Spinal cord (tissue), 10 donors: Measurements from ENCODE around the gene DNAAF5. TPM values are rescaled to one million over a fixed set of nuclear protein-coding genes. Genes with fewer than 3 reads are reported as not detected.

ENCODE experiments used
- DNase-seq, 6 donors: peaks; one replicate each; pipeline versions ENCODE4 v3.0.0 to v3.0.0-alpha.2; 2013 to 2015; ENCODE audit warnings: low spot score in 6 of 6, low read depth in 4 of 6
- H3K27ac ChIP-seq: one replicate; pipeline ENCODE4 v1.5.1; 2013; ENCODE audit warnings: low read depth, low read length, control low read depth
- H3K27me3 ChIP-seq: one replicate; pipeline ENCODE4 v1.6.1; 2013; ENCODE audit warnings: low read length; ENCODE audit not compliant: control insufficient read depth, insufficient read depth
- H3K36me3 ChIP-seq: one replicate; pipeline ENCODE4 v1.6.1; 2013; ENCODE audit warnings: low read length; ENCODE audit not compliant: control insufficient read depth, insufficient read depth
- H3K4me1 ChIP-seq: one replicate; pipeline ENCODE4 v1.6.1; 2013; ENCODE audit warnings: low read length; ENCODE audit not compliant: control insufficient read depth, insufficient read depth
- H3K4me3 ChIP-seq: one replicate; pipeline ENCODE4 v1.5.1; 2013; ENCODE audit warnings: low read depth, low read length, control low read depth
- H3K9me3 ChIP-seq: one replicate; pipeline ENCODE4 v1.6.1; 2013; ENCODE audit warnings: low read length; ENCODE audit not compliant: control insufficient read depth, insufficient read depth
- WGBS: methylation state at CpG from one replicate; pipeline ENCODE4 v1.1.5; 2013; ENCODE audit warnings: missing lambda C conversion rate; ENCODE audit not compliant: insufficient coverage; 5-methylcytosine and 5-hydroxymethylcytosine counted together
- polyA plus RNA-seq, 2 donors: library from polyadenylated mRNA; unstranded; fragments of 120-200 nt; gene quantifications; one replicate each; pipeline ENCODE4 v1.2.1, GENCODE V29; 2013; ENCODE audit not compliant: insufficient read length in 2 of 2
- total RNA-seq, 2 donors: library from RNA; depleted of rRNA in 1 of 2; stranded (reverse); fragments of 120-200 nt in 1 of 2; fragments of >200 nt in 1 of 2; gene quantifications; one replicate each; pipeline versions ENCODE4 v1.2.3 to v1.2.4, GENCODE V29; 2013 to 2014
- donor health status: healthy.

Gene DNAAF5
- total and polyA plus RNA-seq, 4 donors = 10.9 to 23.3 (median 22.4) TPM

DNA sequence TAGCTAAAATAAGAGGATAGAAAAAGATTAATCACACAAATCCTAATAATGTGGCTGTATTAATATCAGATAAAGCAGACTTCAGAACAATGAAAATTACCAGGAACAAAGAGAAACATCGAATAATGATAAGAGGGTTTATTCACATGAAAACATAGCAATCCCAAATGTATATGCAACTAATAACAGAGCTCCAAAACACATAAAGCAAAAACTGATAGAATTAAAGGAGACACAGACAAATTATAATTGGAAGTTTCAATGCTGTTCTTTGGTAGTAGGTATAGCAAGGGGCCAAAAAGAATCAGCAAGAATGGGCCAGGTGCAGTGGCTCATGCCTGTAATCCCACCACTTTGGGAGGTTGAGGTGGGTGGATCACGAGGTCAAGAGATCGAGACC lies 23.4 kb upstream of the DNAAF5 start:
- peaks cover 7% of the 10 kb centered on the region for H3K9me3 ChIP-seq
- H3K4me3 ChIP-seq = no peak overlapping the region
- H3K36me3 ChIP-seq = peaks cover 32% of the 10 kb centered on the region
- no peak overlapping the region for H3K27ac ChIP-seq
- H3K27me3 ChIP-seq = no peaks in the 10 kb centered on the region
- 100% methylated on average over 1 of the region's 3 CpGs for WGBS
- DNase-seq = no peak
- peaks cover 6% of the 10 kb centered on the region for H3K4me1 ChIP-seq

DNA sequence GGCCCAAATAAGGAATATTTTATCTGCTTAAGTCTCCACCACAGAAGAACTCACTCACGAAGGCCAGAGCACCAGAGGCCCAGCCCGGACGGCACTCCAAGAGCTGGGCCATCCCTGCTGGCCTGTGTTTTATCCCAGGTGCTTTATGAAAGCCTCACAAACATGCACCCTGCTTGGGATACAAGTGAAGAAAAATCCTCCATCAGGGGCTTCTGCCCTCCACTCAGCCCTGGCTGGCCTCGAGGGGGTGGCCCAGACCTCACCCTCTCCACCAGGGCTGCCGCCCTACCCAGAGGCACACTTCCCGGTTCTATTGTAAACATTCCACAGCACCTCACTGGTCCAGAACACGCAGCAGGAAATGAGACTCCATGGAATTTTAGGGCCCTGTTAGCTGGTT lies 19.8 kb upstream of the DNAAF5 start:
- peaks cover 38% of the 10 kb centered on the region for H3K36me3 ChIP-seq
- H3K9me3 ChIP-seq = peaks cover 7% of the 10 kb centered on the region
- H3K4me1 ChIP-seq = peaks cover 15% of the 10 kb centered on the region
- 79% methylated on average over 4 of the region's 7 CpGs for WGBS
- no peaks in the 10 kb centered on the region for H3K27me3 ChIP-seq
- no peak for DNase-seq
- H3K4me3 ChIP-seq = no peak overlapping the region
- H3K27ac ChIP-seq = no peak overlapping the region

DNA sequence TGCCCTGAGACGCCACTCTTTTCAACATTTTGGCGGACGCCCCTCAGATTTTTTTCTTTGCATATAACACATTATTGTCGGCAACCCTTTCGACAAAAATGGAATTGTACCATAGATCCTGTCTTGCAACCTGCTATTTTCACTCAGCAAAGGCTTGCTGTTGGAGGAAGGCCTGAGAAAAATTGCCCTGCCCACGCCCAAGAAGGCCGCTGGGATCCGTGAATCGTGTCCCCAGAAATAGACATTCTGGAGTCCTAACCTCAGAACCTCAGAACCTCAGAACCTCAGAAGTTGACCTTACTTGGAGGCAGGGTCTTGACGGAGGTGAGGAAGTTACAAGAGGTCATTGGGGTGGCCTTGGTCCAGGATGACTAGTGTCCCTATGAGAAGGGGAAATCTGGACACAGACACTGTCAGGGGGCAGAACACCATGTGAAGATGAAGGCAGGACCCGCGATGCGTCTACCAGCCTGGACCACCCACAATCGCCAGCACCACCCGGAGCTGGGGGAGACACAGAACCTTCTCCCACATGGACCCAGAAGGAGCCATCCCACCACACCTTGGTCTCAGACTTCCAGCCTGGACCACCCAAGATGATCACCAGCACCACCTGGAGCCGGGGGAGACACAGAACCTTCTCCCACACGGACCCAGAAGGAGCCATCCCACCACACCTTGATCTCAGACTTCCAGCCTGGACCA lies 19.1 kb upstream of the DNAAF5 start:
- DNase-seq = no peak
- peaks cover 4% of the 10 kb centered on the region for H3K9me3 ChIP-seq
- peaks cover 17% of the 10 kb centered on the region for H3K4me1 ChIP-seq
- no peaks in the 10 kb centered on the region for H3K27me3 ChIP-seq
- H3K27ac ChIP-seq = no peak overlapping the region
- 97% methylated on average over 15 of the region's 17 CpGs for WGBS
- H3K4me3 ChIP-seq = no peak overlapping the region
- peaks cover 38% of the 10 kb centered on the region for H3K36me3 ChIP-seq

DNA sequence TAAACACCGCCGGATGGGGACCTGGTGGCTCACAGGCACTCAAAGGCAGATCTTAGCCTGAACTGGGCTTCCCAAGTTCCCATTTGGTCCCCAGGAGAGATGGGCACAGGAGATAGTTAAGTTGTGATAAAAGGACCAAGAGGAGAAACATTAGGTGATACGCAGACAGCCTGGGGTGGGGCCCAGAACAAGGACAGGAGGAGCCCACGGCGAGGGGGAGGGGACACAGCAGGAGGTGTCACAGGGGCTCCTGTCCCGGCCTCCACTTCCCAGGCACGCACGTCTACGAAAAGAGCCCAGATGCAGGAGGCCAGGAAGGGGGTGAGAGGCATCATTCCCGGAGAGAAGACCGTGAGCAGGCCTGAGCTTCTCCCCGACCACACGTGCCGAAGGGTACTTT lies 16.3 kb upstream of the DNAAF5 start:
- Histone ChIP-seq H3K27me3 (no peaks in the 10 kb centered on the region), H3K27ac (no peak overlapping the region), H3K36me3 (peaks cover 38% of the 10 kb centered on the region), H3K4me1 (peaks cover 24% of the 10 kb centered on the region), H3K4me3 (no peak overlapping the region), H3K9me3 (no peaks in the 10 kb centered on the region)
- no peak for DNase-seq
- 95% methylated on average over 12 of the region's 14 CpGs for WGBS

DNA sequence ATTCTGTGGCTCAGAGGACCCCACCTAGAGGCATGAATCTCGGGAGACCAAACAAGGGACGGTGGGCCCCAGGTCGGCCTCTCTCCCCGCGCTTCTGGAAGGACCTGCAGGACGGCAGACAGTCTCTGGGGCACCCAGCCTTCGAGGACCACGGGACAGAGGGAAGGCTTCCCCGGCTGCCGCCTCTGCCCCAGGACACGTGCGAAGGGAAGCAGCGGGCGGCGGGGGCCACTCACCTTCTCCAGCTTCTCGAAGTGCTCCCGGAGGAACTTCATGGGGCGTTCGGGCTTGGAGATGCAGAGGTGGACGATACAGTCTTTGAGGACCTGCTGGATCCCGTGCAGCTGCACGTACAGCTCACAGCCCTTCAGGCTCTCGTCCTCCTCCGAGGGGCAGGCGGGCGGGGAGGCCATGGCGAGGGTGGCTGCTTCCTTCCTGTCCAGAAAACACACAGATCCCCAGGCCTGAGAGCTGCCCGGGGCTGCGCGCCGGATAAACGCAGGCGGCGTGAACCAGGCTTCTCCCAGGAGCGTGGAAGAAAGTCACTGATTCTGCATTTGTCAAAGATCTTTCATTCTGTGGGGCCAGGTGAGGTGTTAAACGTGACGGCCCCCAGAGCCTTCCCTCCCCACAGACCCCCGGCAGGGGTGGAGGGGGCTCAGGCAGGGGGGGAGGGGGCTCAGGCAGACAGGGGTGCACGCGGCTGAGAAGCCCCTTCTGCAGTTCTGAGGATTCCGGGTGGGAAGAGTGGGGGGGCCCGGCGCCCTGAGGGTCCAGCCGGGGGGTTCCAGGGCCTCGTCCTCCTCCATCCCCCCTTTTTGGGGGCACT lies 15.2 kb upstream of the DNAAF5 start:
- peak overlapping the region; percentile 45 for H3K4me3 ChIP-seq
- 53% methylated on average over 31 of the region's 45 CpGs for WGBS

DNA sequence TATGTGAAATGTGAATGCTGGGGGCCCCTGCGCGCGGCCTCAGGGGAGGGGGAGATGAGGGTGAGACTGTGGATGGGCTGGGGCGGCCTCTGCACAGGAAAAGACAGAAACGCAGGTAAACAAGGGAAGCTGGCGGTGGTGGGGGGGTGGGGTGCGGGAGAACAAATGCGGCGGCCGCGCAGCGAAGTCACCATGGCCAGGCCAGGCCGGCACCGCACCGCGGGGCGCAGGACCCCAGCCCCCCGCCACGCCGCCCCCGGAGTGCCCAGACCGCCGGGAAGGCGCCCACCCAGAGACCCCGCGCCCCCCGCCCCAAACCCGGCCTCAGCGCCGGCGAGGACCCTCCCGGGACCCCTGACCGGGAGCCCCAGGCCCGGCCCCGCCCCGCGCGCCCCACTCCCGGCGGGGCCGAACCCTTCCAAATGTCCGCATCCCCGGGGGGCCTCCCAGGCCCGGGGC lies 14.5 kb upstream of the DNAAF5 start:
- H3K27ac ChIP-seq = no peak overlapping the region

More for the DNA sequence above, 15.2 kb upstream of the DNAAF5 start:
- no peak overlapping the region for H3K27ac ChIP-seq
- peaks cover 38% of the 10 kb centered on the region for H3K36me3 ChIP-seq
- no peaks in the 10 kb centered on the region for H3K27me3 ChIP-seq
- peak in 2 of 6 donors; percentile 42 to 46 for DNase-seq
- peaks cover 24% of the 10 kb centered on the region for H3K4me1 ChIP-seq
- no peaks in the 10 kb centered on the region for H3K9me3 ChIP-seq

DNA sequence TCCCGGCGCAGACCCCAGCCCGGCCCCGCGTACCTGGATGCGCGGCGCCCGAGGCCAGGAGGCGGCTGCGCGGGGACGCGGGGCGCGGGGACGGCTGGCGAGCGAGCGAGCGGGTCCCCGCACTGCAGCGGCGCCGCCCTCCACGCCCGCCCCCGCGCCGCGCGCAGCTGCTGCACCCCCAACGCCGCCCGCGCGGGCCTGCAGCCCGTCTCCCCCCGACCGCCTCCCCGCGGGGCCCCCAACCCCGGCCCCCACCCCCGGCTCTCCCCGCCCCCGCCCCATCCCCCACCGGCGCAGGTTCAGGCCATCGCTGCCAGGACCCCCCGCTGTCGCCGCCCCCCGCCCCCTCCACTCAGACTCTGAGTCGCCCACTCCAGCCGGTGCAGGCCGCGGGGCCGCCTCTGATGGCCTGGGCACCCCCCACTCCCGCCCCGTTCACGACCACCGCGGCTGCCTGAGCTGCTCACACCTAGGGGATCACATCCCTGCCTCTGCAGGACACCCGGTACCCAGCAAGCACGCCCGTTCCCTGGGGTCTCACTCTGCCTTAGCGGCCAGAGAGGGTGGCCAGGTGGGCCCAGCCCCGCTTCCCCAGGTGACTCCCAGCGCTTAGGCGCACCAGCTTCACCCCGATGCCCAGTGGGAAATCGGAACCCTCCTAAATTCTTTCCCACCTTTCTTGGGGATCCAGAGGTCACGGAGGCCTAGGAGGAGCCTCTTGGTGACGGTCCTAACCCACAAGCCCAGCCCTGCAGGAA lies 13.9 kb upstream of the DNAAF5 start:
- Histone ChIP-seq H3K4me1 (peaks cover 24% of the 10 kb centered on the region), H3K27me3 (no peaks in the 10 kb centered on the region), H3K9me3 (no peaks in the 10 kb centered on the region), H3K36me3 (peaks cover 30% of the 10 kb centered on the region), H3K4me3 (peak overlapping the region; percentile 18), H3K27ac (no peak overlapping the region)
- 12% methylated on average over 49 of the region's 74 CpGs for WGBS
- peak in 2 of 6 donors; percentile 56 to 73 for DNase-seq

More for the DNA sequence above, 14.5 kb upstream of the DNAAF5 start:
- under 1% methylated on average over 41 of the region's 44 CpGs for WGBS
- peak in 2 of 6 donors; percentile 40 to 47 for DNase-seq
- Histone ChIP-seq H3K4me1 (peaks cover 24% of the 10 kb centered on the region), H3K36me3 (peaks cover 34% of the 10 kb centered on the region), H3K27me3 (no peaks in the 10 kb centered on the region), H3K9me3 (no peaks in the 10 kb centered on the region), H3K4me3 (peak overlapping the region; percentile 45)

DNA sequence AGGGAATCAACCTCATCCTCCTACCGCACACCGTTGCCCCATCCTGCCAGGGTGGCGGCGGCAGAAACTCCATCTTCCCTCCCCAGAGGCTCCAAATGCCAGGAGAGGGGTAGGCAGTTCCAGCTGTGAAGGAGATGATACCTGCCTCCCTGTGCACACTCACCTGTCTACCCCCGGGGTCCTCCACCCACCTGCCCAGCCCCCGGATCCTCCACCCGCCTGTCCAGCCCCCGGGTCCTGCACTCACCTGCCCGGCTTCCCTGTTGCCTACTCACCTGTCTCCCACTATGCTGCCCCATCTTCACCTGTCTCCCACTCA lies 13.4 kb upstream of the DNAAF5 start:
- DNase-seq = no peak
- Histone ChIP-seq H3K27ac (no peak overlapping the region), H3K4me3 (peak overlapping the region; percentile 18), H3K27me3 (no peaks in the 10 kb centered on the region), H3K9me3 (no peaks in the 10 kb centered on the region), H3K4me1 (peaks cover 24% of the 10 kb centered on the region), H3K36me3 (peaks cover 25% of the 10 kb centered on the region)
- WGBS = 88% methylated on average over 5 of the region's 9 CpGs

DNA sequence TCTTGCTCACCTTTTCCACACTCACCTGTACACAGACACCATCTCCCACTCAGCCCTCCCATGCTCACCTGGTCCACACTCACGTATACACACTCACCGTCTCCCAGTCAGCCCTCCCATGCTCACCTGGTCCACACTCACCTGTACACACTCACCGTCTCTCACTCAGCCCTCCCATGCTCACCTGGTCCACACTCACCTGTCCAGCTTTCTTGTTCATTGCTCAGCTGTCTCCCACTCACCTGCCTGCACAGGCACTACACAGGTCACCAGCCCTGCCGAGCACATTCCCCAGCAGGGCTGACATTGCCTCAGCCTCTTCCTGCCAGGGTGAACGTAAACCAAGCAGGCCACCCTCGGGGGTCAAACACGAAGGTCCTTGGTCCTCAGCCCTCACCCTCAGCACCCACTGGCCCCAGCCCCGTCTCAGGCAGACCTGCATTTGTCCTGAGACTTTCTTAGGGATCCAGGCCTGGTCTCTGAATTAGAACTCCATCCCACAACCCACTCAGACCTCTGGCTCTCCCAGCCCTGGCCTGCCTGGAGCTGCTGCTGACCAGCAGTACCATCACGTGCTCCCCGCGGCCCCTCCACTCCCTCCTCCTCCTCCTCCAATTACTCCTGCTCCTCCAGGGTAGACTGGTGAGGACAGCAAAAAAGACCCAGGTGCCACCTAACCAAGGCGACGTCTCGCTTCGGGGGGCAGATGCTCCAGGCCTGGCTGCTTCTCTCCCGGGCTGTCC lies 12.8 kb upstream of the DNAAF5 start:
- H3K27ac ChIP-seq = no peak overlapping the region
- peaks cover 24% of the 10 kb centered on the region for H3K4me1 ChIP-seq
- H3K27me3 ChIP-seq = no peaks in the 10 kb centered on the region
- no peak overlapping the region for H3K4me3 ChIP-seq
- no peaks in the 10 kb centered on the region for H3K9me3 ChIP-seq
- WGBS = 83% methylated on average over 16 of the region's 16 CpGs
- DNase-seq = no peak
- H3K36me3 ChIP-seq = peaks cover 21% of the 10 kb centered on the region
